SK-N-SH (cell line): Measurements from ENCODE around the gene ETV3L.

Experiments
- CTCF ChIP-seq: fragments of 200-600 bp; sonication (generic); IDR thresholded peaks from 2 replicates; pipeline ENCODE4 v1.6.1; 2017; ENCODE audit warnings: antibody characterized with exemption, mild to moderate bottlenecking, moderate library complexity
- EP300 ChIP-seq, 2 experiments: IDR thresholded peaks; 2 replicates each; pipeline versions ENCODE4 v1.4.0 to v1.6.1; 2012; ENCODE audit warnings: borderline replicate concordance in 1 of 2, low read depth in 1 of 2, low read length in 1 of 2
- EZH2phosphoT487 ChIP-seq: fragments of 200-600 bp; sonication (generic); IDR thresholded peaks from 2 replicates; pipeline ENCODE4 v1.6.1; 2017; ENCODE audit warnings: low read depth, mixed run types, mild to moderate bottlenecking, antibody characterized with exemption, moderate library complexity, borderline replicate concordance
- FOXM1 ChIP-seq: IDR thresholded peaks from 2 replicates; pipeline ENCODE4 v1.4.0; 2012; ENCODE audit warnings: low read depth, mild to moderate bottlenecking
- GABPA ChIP-seq: IDR thresholded peaks from 2 replicates; pipeline ENCODE4 v1.4.0; 2012; ENCODE audit warnings: low read depth, mild to moderate bottlenecking
- POLR2AphosphoS5 ChIP-seq: IDR thresholded peaks from 2 replicates; pipeline ENCODE4 v1.6.1; 2012; ENCODE audit warnings: low read depth, low read length
- RXRA ChIP-seq: IDR thresholded peaks from 2 replicates; pipeline ENCODE4 v1.4.0; 2012; ENCODE audit warnings: low read depth, mild to moderate bottlenecking, borderline replicate concordance
- SMC3 ChIP-seq: IDR thresholded peaks from 2 replicates; pipeline ENCODE4 v1.6.1; 2012; ENCODE audit warnings: low read depth, low read length, improper control_type of control experiment
- TAF1 ChIP-seq: IDR thresholded peaks from 2 replicates; pipeline ENCODE4 v1.6.1; 2012; ENCODE audit warnings: low read depth, mild to moderate bottlenecking, low read length, moderate library complexity, borderline replicate concordance

GRCh38 chr1:157104598-157105293 lies 5.1 kb upstream of the ETV3L start:
- no peak for TF ChIP-seq POLR2AphosphoS5
- TF ChIP-seq CTCF, result no peak
- no peak for TF ChIP-seq SMC3
- TF ChIP-seq EP300 (IDR thresholded peaks at IDR 0.05; ENCODE audit: borderline replicate concordance in 1 of 2, low read depth in 1 of 2, low read length in 1 of 2), result no peak
- TF ChIP-seq FOXM1, result no peak
- no peak for TF ChIP-seq EZH2phosphoT487
- TF ChIP-seq TAF1, result no peak
- TF ChIP-seq RXRA, result no peak
- no peak for TF ChIP-seq GABPA
